H1 (cell line): ENCODE results near the gene PRIMPOL. TPM values are rescaled to one million over a fixed set of nuclear protein-coding genes. Genes with fewer than 3 reads are reported as not detected.
"Not testable (repeated sequence)": the region's sequence is repeated elsewhere in the genome, so short reads cannot be mapped to it uniquely, and the experiment has no call there.

ENCODE experiments used
- CTCF ChIA-PET: fragments of 300-600 bp; sonication (Branson Sonifier 250); formaldehyde crosslinking; loops from one replicate; lab custom pipeline; 2021; ENCODE audit not compliant: partially characterized antibody; lab: Charles Lee
- POLR2A ChIA-PET: fragments of 300-600 bp; sonication (Branson Sonifier 250); formaldehyde crosslinking; loops from one replicate; lab custom pipeline; 2021; ENCODE audit warnings: inconsistent platforms; ENCODE audit not compliant: partially characterized antibody; lab: Charles Lee
- DNase-seq, 2 experiments: peaks; one replicate each; pipeline versions ENCODE4 v3.0.0 to v3.0.0-alpha.2; 2010 to 2022; ENCODE audit warnings: low spot score in 2 of 2, low read depth in 1 of 2, mixed read lengths in 1 of 2
- FAIRE-seq: peaks from 2 replicates; lab custom pipeline; 2011; peaks lifted over from hg19 to GRCh38; lab: Jason Lieb, UNC
- H2AFZ ChIP-seq: 2 replicates; pipeline ENCODE4 v1.8.1; 2012; ENCODE audit warnings: low read length, inconsistent platforms
- H2AK5ac ChIP-seq: 2 replicates; pipeline ENCODE4 v1.6.1; 2013; ENCODE audit warnings: low read depth, low read length
- H2BK120ac ChIP-seq: replicated peaks from 2 replicates; pipeline ENCODE3; 2013; ENCODE audit warnings: low read depth, low read length, inconsistent platforms
- H2BK12ac ChIP-seq: 2 replicates; pipeline ENCODE4 v1.6.1; 2013; ENCODE audit warnings: low read depth, low read length
- H2BK15ac ChIP-seq: 2 replicates; pipeline ENCODE4 v1.6.1; 2013; ENCODE audit warnings: low read length
- H2BK20ac ChIP-seq: 2 replicates; pipeline ENCODE4 v1.6.1; 2013; ENCODE audit warnings: low read length
- H2BK5ac ChIP-seq: 2 replicates; pipeline ENCODE4 v1.6.1; 2013; ENCODE audit warnings: low read depth, low read length
- H3K14ac ChIP-seq: 2 replicates; pipeline ENCODE4 v1.6.1; 2013; ENCODE audit warnings: inconsistent platforms; ENCODE audit not compliant: insufficient read length
- H3K18ac ChIP-seq: 2 replicates; pipeline ENCODE4 v1.6.1; 2013; ENCODE audit warnings: low read length; ENCODE audit errors: extremely low read depth
- H3K23ac ChIP-seq: 2 replicates; pipeline ENCODE4 v1.6.1; 2013; ENCODE audit warnings: inconsistent platforms; ENCODE audit not compliant: insufficient read length
- H3K23me2 ChIP-seq: 2 replicates; pipeline ENCODE4 v1.6.1; 2013; ENCODE audit warnings: low read depth, low read length
- H3K27ac ChIP-seq: 2 replicates; pipeline ENCODE4 v1.6.1; 2011; ENCODE audit warnings: low read depth, low read length, inconsistent platforms
- H3K27me3 ChIP-seq, 4 experiments: replicated peaks in 1 of 4; 1 replicate in 1 of 4; 2 replicates in 3 of 4; pipeline versions ENCODE4 v1.6.1 to v1.8.1; 2011 to 2013; ENCODE audit warnings: low read length in 3 of 4, mild to moderate bottlenecking in 3 of 4, inconsistent platforms in 2 of 4, mixed read lengths in 2 of 4, moderate library complexity in 1 of 4; ENCODE audit not compliant: control insufficient read depth in 3 of 4, insufficient read depth in 3 of 4; ENCODE audit errors: extremely low read depth in 1 of 4
- H3K36me3 ChIP-seq, 4 experiments: 2 replicates each; pipeline versions ENCODE4 v1.6.1 to v1.8.1; 2011 to 2013; ENCODE audit warnings: mild to moderate bottlenecking in 4 of 4, low read length in 3 of 4, moderate library complexity in 2 of 4, control low read depth in 1 of 4, inconsistent platforms in 1 of 4; ENCODE audit not compliant: insufficient read depth in 4 of 4, control insufficient read depth in 2 of 4
- H3K4ac ChIP-seq: replicated peaks from 2 replicates; pipeline ENCODE3; 2013; ENCODE audit warnings: low read length, low read depth, mixed read lengths, inconsistent platforms; ENCODE audit not compliant: insufficient read length
- H3K4me1 ChIP-seq, 4 experiments: replicated peaks in 1 of 4; 1 replicate in 1 of 4; 2 replicates in 3 of 4; pipeline versions ENCODE4 v1.6.1 to v1.8.1; 2011 to 2013; ENCODE audit warnings: low read length in 3 of 4, inconsistent platforms in 2 of 4, mixed read lengths in 1 of 4; ENCODE audit not compliant: insufficient read depth in 4 of 4, control insufficient read depth in 3 of 4
- H3K4me2 ChIP-seq, 2 experiments: 2 replicates each; pipeline versions ENCODE4 v1.6.1 to v1.8.1; 2011 to 2013; ENCODE audit warnings: low read depth in 2 of 2, low read length in 2 of 2, control low read depth in 1 of 2, inconsistent platforms in 1 of 2, mild to moderate bottlenecking in 1 of 2; ENCODE audit not compliant: insufficient read depth in 1 of 2
- H3K4me3 ChIP-seq, 4 experiments: fragments of 200-600, 300-600 bp in 1 of 4; sonication (generic), shearing (Covaris generic), sonication (Bioruptor Twin) in 1 of 4; 2 replicates each; pipeline versions ENCODE4 v1.5.1 to v1.8.1; 2011 to 2016; ENCODE audit warnings: low read length in 4 of 4, low read depth in 3 of 4, control low read depth in 2 of 4, inconsistent platforms in 2 of 4, mild to moderate bottlenecking in 2 of 4, mixed read lengths in 1 of 4, moderate library complexity in 1 of 4; ENCODE audit not compliant: insufficient read depth in 2 of 4; ENCODE audit errors: extremely low read depth in 1 of 4
- H3K56ac ChIP-seq: replicated peaks from 2 replicates; pipeline ENCODE3; 2013; ENCODE audit warnings: low read depth, mild to moderate bottlenecking, mixed read lengths, low read length, inconsistent platforms; ENCODE audit not compliant: insufficient read length
- H3K79me1 ChIP-seq: 2 replicates; pipeline ENCODE4 v1.6.1; 2013; ENCODE audit warnings: low read depth, low read length, control low read depth
- H3K79me2 ChIP-seq, 2 experiments: 2 replicates each; pipeline versions ENCODE4 v1.6.1 to v1.8.1; 2012 to 2013; ENCODE audit warnings: low read length in 2 of 2, mild to moderate bottlenecking in 2 of 2, inconsistent platforms in 1 of 2; ENCODE audit not compliant: insufficient read depth in 2 of 2, control insufficient read depth in 1 of 2
- H3K9ac ChIP-seq, 4 experiments: replicated peaks in 1 of 4; 1 replicate in 1 of 4; 2 replicates in 3 of 4; pipeline versions ENCODE4 v1.6.1 to v1.8.1; 2011 to 2013; ENCODE audit warnings: low read depth in 3 of 4, low read length in 3 of 4, control low read depth in 2 of 4, mild to moderate bottlenecking in 2 of 4, moderate library complexity in 2 of 4, inconsistent platforms in 1 of 4; ENCODE audit errors: extremely low read depth in 1 of 4
- H3K9me3 ChIP-seq, 2 experiments: 2 replicates each; pipeline versions ENCODE4 v1.6.1 to v1.8.1; 2012 to 2013; ENCODE audit warnings: mild to moderate bottlenecking in 2 of 2, moderate library complexity in 2 of 2, control low read depth in 1 of 2, inconsistent platforms in 1 of 2, low read depth in 1 of 2, low read length in 1 of 2, mixed read lengths in 1 of 2; ENCODE audit not compliant: insufficient read depth in 2 of 2
- H4K20me1 ChIP-seq, 2 experiments: replicated peaks in 1 of 2; 2 replicates each; pipeline versions ENCODE3 to v1.8.1; 2011 to 2013; ENCODE audit warnings: inconsistent platforms in 2 of 2, low read length in 2 of 2, mild to moderate bottlenecking in 1 of 2; ENCODE audit not compliant: insufficient read depth in 2 of 2, control insufficient read depth in 1 of 2
- H4K5ac ChIP-seq: 2 replicates; pipeline ENCODE4 v1.6.1; 2013; ENCODE audit warnings: low read length, low read depth, mixed read lengths, inconsistent platforms; ENCODE audit not compliant: insufficient read length
- H4K8ac ChIP-seq: 2 replicates; pipeline ENCODE4 v1.8.0; 2013; ENCODE audit warnings: mild to moderate bottlenecking, moderate library complexity, low read length, inconsistent platforms; ENCODE audit not compliant: insufficient read depth; ENCODE audit errors: extremely low read depth
- H4K91ac ChIP-seq: replicated peaks from 2 replicates; pipeline ENCODE3; 2013; ENCODE audit warnings: low read length, mixed read lengths, inconsistent platforms; ENCODE audit not compliant: insufficient read length
- WGBS, 2 experiments: shearing (Covaris generic) in 1 of 2; methylation state at CpG; one replicate each; pipeline versions ENCODE4 v1.1.6 to v1.1.7; 2013 to 2015; ENCODE audit warnings: low lambda C conversion rate in 2 of 2, mixed read lengths in 2 of 2, inconsistent platforms in 1 of 2, low coverage in 1 of 2, missing lambda C conversion rate in 1 of 2; ENCODE audit not compliant: insufficient replicate concordance in 2 of 2, insufficient coverage in 1 of 2, insufficient read length in 1 of 2; ENCODE audit errors: extremely low coverage in 1 of 2, missing lambda C conversion rate in 1 of 2; 5-methylcytosine and 5-hydroxymethylcytosine counted together
- polyA plus RNA-seq, 7 experiments: library from polyadenylated mRNA; depleted of rRNA in 3 of 7; stranded (reverse) in 5 of 7; unstranded in 2 of 7; fragments of >200 nt in 5 of 7; fragments of 200-250 nt in 2 of 7; gene quantifications; 1 replicate in 5 of 7; 2 replicates in 1 of 7; 4 replicates in 1 of 7; pipeline versions ENCODE4 v1.2.1 to v1.2.3, GENCODE V29; 2011 to 2013; ENCODE audit warnings: missing spikeins in 2 of 7, mixed read lengths in 2 of 7
- total RNA-seq: library from RNA; stranded (reverse); fragmentation: NEBNext Ultra II Directional; extraction: Animal tissue kit (Norgen Biotek cat#: 25700); gene quantifications from 2 replicates; pipeline ENCODE4 v1.2.1, GENCODE V29; 2021

PRIMPOL gene
- total and polyA plus RNA-seq, 2 of the 8 experiments (the other 6 are each of a cell fraction or from before 2014, with no cell fraction given): 4.4 to 6.7 TPM

- H3K4me3 ChIP-seq, H4K20me1 ChIP-seq, H2AFZ ChIP-seq, H2AK5ac ChIP-seq, H2BK120ac ChIP-seq, H2BK5ac ChIP-seq, H3K23ac ChIP-seq, H4K91ac ChIP-seq, H3K14ac ChIP-seq, H3K4me2 ChIP-seq, H3K18ac ChIP-seq, H3K27me3 ChIP-seq, H4K5ac ChIP-seq, H3K4ac ChIP-seq, H4K8ac ChIP-seq, H2BK12ac ChIP-seq, DNase-seq, H3K23me2 ChIP-seq, H2BK15ac ChIP-seq, H3K79me1 ChIP-seq, H3K79me2 ChIP-seq, H3K4me1 ChIP-seq, H2BK20ac ChIP-seq, H3K9ac ChIP-seq, H3K27ac ChIP-seq, POLR2A ChIA-PET, FAIRE-seq, H3K36me3 ChIP-seq, H3K56ac ChIP-seq: not testable (repeated sequence)
- 100% methylated on average over 1 of the region's 1 CpG; no CpG with 5 or more reads in 1 of the 2 experiments for WGBS, 2 experiments
- H3K9me3 ChIP-seq: peaks cover 16% of the 10 kb centered on the region in 2 experiments
- CTCF ChIA-PET: interaction anchor here (0.6 to 1.6 kb wide), 7 partner anchors 124 to 1327 kb away, joined by 3 to 6 read pairs (median 3); partner anchors contain the start of gene TLR3
Observed at GRCh38 chr4:184741651-184742050, 92.1 kb downstream of the PRIMPOL start.
